GM12864 (cell line): ENCODE results near the gene TCP10L.

Experiments used
- DNase-seq: peaks from one replicate; pipeline ENCODE4 v3.0.0-alpha.2; 2011; ENCODE audit warnings: low read depth
- H3K4me3 ChIP-seq: 2 replicates; pipeline ENCODE4 v1.5.1; 2011; ENCODE audit warnings: mild to moderate bottlenecking, low read depth, low read length, control low read depth
- CTCF ChIP-seq: IDR thresholded peaks from 2 replicates; pipeline ENCODE4 v1.5.1; 2011; ENCODE audit warnings: low read depth, mild to moderate bottlenecking, moderate library complexity, low read length, control low read depth, inconsistent platforms; ENCODE audit errors: missing control alignments

Gene TCP10L

GRCh38 chr21:32599526-32599925 lies 14.2 kb upstream of the TCP10L start:
- DNase-seq: no peak
- H3K4me3 ChIP-seq: no peak overlapping the region

GRCh38 chr21:32599091-32599490 lies 13.8 kb upstream of the TCP10L start:
- H3K4me3 ChIP-seq: no peak overlapping the region
- no peak for DNase-seq
- TF ChIP-seq CTCF: no peak

More at GRCh38 chr21:32599526-32599925, 14.2 kb upstream of the TCP10L start:
- no peak for TF ChIP-seq CTCF

GRCh38 chr21:32597205-32597604 lies 11.9 kb upstream of the TCP10L start:
- no peak for TF ChIP-seq CTCF
- no peak for DNase-seq
- H3K4me3 ChIP-seq: no peak overlapping the region

- H3K4me3 ChIP-seq: no peak overlapping the region
- no peak for DNase-seq
- no peak for TF ChIP-seq CTCF
These were observed 10.1 kb upstream of the TCP10L start for GRCh38 chr21:32595431-32595830.

- H3K4me3 ChIP-seq: no peak overlapping the region
- no peak for TF ChIP-seq CTCF
- DNase-seq: no peak
These were observed 8.4 kb upstream of the TCP10L start for GRCh38 chr21:32593690-32594089.

GRCh38 chr21:32592929-32593502 lies 7.7 kb upstream of the TCP10L start:
- no peak for DNase-seq
- TF ChIP-seq CTCF: no peak
- H3K4me3 ChIP-seq: no peak overlapping the region

GRCh38 chr21:32590130-32590529 lies 4.8 kb upstream of the TCP10L start:
- TF ChIP-seq CTCF: no peak
- no peak overlapping the region for H3K4me3 ChIP-seq
- DNase-seq: no peak
